T-helper 17 cell (primary cell): ENCODE data around the gene CRK. TPM values are rescaled to one million over a fixed set of nuclear protein-coding genes. Genes with fewer than 3 reads are reported as not detected.

ENCODE experiments used
- ATAC-seq: fragments of 150-1000 bp; cut with Tn5 transposase; 2 replicates; pipeline ENCODE4 v1.10.0; 2021; ENCODE audit warnings: mild to moderate bottlenecking, moderate library complexity
- DNase-seq, 3 donors: peaks; one replicate each; pipeline versions ENCODE4 v3.0.0 to v3.0.0-alpha.2; 2020 to 2021
- H3K9me3 ChIP-seq: one replicate; pipeline ENCODE4 v1.7.0; 2013; ENCODE audit warnings: low read length, mild to moderate bottlenecking; ENCODE audit not compliant: control insufficient read depth, poor library complexity, severe bottlenecking
- H3K27ac Mint-ChIP-seq: one replicate; pipeline ENCODE4 v1.8.0; 2022; ENCODE audit warnings: mild to moderate bottlenecking, moderate library complexity, mixed read lengths
- H3K27me3 Mint-ChIP-seq: one replicate; pipeline ENCODE4 v1.8.0; 2022; ENCODE audit warnings: mixed read lengths
- H3K36me3 Mint-ChIP-seq: one replicate; pipeline ENCODE4 v1.8.0; 2022; ENCODE audit warnings: low read depth, mixed read lengths
- H3K4me1 Mint-ChIP-seq: one replicate; pipeline ENCODE4 v1.8.0; 2022; ENCODE audit warnings: mild to moderate bottlenecking, mixed read lengths
- H3K4me3 Mint-ChIP-seq: one replicate; pipeline ENCODE4 v1.8.0; 2022; ENCODE audit warnings: mild to moderate bottlenecking, moderate library complexity, mixed read lengths
- total RNA-seq, 4 donors: library from RNA in 2 of 4; stranded (reverse) in 2 of 4; gene quantifications; one replicate each; pipeline ENCODE4 v1.2.3 and lab custom pipeline; 2022 to 2026

Gene CRK
- total RNA-seq = 10 to 100 TPM; 14.8 to 17.4 TPM
- 42.5 to 81.8 reads per million in 2 donors for total RNA-seq (lab: John Stamatoyannopoulos, UW)

DNA sequence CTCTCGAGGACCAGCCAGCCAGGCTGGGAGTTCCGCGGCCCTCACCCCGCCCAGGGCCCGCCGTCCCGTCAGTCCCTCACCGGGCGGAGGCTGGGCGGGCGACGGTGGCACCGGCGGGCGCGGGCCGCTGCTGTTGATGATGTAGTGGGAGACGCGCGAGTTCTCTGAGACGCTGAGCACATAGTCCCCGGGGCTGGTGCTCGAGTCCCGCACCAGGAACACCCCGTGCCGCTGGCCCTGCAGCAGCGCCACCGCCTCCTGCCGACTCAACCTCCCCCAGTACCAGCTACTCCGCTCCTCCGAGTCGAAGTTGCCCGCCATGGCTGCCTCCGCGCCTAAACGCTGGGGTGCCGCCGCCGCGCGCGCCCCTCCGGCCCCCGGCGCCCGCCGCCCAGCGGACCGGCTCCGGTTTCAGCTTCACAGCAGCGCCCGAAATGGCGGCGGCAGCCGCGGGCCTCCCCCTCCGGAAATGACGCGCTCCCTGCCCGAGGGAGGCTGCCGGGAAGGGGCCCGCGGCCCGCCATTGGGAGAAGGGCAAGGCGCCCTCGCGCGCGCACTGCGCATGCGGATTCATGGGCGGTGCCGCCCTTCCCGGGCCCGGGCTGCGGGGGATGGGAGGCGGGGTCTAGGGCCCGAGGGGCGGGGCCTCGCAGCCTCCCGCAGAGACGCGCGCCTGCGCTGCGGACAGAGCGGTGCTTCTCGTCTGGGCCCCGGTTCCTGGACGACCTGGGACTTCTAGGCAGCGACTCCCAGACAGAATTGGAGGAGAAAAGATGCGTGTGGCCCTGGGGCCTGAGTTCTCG, at the start of gene CRK:
CRK (minus strand) TSS at position 436 of the 803 bp plus-strand sequence; CDS start at position 321, 115 bp downstream.
- no peaks in the 10 kb centered on the region for H3K9me3 ChIP-seq
- DNase-seq (peak; percentile 99 to 100 (median 100)), ATAC-seq (peak; percentile 92)
- peak within 1 kb of the TSS; percentile 87 for H3K27ac Mint-ChIP-seq
- H3K27me3 Mint-ChIP-seq = no peaks in the 10 kb centered on the region
- H3K36me3 Mint-ChIP-seq = no peaks in the 10 kb centered on the region
- peak within 1 kb of the TSS; percentile 87 for H3K4me3 Mint-ChIP-seq
- peaks cover 32% of the 10 kb centered on the region for H3K4me1 Mint-ChIP-seq

DNA sequence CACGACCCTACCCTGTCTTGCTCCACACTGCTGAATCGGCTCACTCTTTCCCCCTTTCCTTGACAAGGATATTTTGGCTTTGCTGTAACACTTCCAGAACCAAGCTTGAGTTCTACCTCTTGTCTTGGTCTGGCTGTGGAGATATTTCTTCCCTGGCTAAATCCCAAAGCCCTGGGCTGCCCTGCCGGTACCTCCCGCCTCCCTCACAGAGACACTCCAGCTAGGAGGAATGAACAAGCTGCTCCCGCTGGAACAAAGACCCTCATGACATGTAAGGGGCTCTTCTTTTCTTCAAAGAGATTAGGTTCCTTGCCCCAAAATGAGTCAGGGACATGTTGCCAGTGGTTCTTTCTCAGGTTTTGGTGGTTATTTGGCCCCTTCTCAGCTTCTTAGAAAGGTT, 49.6 kb upstream of the CRK start:
- no peak overlapping the region for H3K4me3 Mint-ChIP-seq
- H3K27ac Mint-ChIP-seq = peak overlapping the region; percentile 71
- no peaks in the 10 kb centered on the region for H3K36me3 Mint-ChIP-seq
- H3K27me3 Mint-ChIP-seq = no peaks in the 10 kb centered on the region
- no peaks in the 10 kb centered on the region for H3K9me3 ChIP-seq
- no peak for DNase-seq
- H3K4me1 Mint-ChIP-seq = peaks cover 9% of the 10 kb centered on the region
- ATAC-seq = no peak

DNA sequence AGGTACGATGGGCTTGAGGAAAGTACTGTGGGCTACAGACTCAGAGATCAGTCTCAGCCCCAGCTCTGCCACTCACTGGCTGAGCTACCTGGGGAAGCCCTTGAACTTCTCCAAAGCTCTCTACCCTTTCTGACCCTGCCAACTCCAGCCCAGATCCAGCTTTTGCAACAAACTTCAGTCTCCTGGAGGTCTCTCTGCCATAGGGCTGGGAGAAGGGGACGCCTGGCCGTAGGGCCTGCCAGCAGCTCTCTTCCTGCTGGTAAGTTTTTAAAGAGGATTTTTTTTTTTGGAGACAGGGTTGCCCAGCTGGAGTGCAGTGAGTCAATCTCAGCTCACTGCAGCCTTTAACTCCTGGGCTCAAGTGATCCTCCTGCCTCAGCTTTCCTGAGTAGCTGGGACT, 48.8 kb upstream of the CRK start:
- Mint-ChIP-seq H3K27me3 (no peaks in the 10 kb centered on the region), H3K4me3 (no peak overlapping the region), H3K27ac (peak overlapping the region; percentile 71)

DNA sequence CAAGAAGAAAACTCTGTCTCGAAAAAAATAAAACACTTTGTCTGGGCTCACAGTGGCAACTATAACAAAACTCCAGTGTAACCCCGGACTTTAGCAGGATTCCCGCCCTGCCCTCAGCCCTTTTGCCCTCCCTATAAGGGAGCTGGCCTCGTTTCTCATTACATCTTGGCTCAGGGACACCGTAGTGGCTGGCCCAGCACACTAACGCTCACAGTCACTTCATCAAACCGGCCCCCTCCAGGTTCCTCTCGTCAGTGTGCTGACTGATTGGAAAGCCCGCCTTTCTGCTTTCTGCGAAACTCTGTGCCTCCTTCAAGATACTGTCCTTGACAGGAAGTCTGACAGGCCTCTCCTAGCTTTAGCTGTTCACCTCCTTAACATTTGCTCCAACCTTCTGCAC, 47.7 kb upstream of the CRK start:
- Mint-ChIP-seq H3K36me3 (no peaks in the 10 kb centered on the region), H3K27ac (no peak overlapping the region), H3K4me3 (no peak overlapping the region), H3K4me1 (peaks cover 2% of the 10 kb centered on the region), H3K27me3 (no peaks in the 10 kb centered on the region)
- ATAC-seq = no peak
- H3K9me3 ChIP-seq = no peaks in the 10 kb centered on the region
- DNase-seq = no peak

More for the DNA sequence above, 48.8 kb upstream of the CRK start:
- DNase-seq (no peak), ATAC-seq (no peak)
- Mint-ChIP-seq H3K4me1 (peaks cover 9% of the 10 kb centered on the region), H3K36me3 (no peaks in the 10 kb centered on the region)
- H3K9me3 ChIP-seq = no peaks in the 10 kb centered on the region

DNA sequence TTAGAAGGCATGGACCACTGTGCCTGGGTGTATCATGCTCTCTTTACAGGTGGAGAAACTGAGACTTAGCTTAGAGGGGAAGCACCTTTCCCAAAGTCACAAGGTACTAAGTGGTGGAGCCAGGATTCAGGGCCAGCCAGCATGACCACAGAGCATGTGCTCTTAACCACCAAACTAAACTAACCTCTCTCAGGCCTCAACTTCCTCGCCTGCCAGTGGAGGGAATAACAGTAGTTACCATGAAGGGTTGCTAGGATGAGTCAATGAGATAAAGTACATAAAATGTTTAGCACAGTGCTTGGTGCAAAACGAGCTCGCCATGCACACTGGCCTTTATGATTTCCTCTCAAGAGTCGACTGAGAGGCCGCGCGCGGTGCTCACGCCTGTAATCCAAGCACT, 42.8 kb upstream of the CRK start:
- H3K4me3 Mint-ChIP-seq = no peak overlapping the region
- DNase-seq (no peak), ATAC-seq (no peak)
- H3K36me3 Mint-ChIP-seq = peaks cover 3% of the 10 kb centered on the region
- no peaks in the 10 kb centered on the region for H3K9me3 ChIP-seq
- H3K27me3 Mint-ChIP-seq = no peaks in the 10 kb centered on the region
- no peaks in the 10 kb centered on the region for H3K4me1 Mint-ChIP-seq
- H3K27ac Mint-ChIP-seq = no peak overlapping the region

DNA sequence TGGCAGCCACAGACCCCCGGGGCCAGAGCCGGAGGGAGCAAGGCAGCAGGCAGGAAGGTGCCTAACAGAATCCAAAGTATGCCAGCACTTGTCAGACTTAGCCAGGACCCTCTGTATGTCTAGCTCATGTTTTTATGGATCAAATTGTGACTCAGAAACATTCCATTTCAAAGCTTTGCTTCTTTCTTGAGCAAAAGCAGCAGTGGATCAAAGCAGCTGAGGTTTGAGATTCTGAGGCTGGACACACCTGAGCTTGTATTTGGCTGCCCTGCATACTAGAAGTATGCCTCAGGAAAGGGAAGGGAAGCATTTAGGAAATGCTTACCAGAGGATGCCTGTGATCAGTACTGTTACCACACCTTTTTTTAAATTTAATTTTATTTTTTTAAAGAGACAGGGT, 42.2 kb upstream of the CRK start:
- ATAC-seq = no peak
- H3K9me3 ChIP-seq = no peaks in the 10 kb centered on the region
- no peak overlapping the region for H3K4me3 Mint-ChIP-seq
- peaks cover 3% of the 10 kb centered on the region for H3K36me3 Mint-ChIP-seq
- no peaks in the 10 kb centered on the region for H3K27me3 Mint-ChIP-seq
- DNase-seq = no peak
- no peaks in the 10 kb centered on the region for H3K4me1 Mint-ChIP-seq
- no peak overlapping the region for H3K27ac Mint-ChIP-seq

DNA sequence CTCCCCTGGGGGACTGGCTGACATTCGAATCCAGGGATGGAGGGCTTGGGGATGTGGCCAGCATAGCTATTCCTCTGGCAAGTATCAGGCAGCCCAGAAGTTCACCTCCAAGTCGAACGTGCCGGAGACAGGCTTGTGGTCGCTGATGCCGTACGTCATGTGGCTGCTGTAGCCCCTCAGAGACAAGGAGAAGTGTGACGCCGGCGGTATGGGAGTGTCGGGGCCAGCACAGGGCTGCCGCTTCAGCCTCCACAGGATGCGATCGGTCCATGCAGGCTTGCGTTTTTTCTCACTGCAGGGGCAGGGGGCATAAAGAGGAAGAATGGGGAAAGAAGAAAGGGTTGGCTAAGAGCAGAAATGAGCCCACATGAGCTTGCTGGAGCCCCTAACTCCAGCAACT, 41.8 kb upstream of the CRK start:
- no peak overlapping the region for H3K27ac Mint-ChIP-seq
- DNase-seq (no peak), ATAC-seq (no peak)
- no peak overlapping the region for H3K4me3 Mint-ChIP-seq
- peaks cover 3% of the 10 kb centered on the region for H3K36me3 Mint-ChIP-seq
- H3K27me3 Mint-ChIP-seq = no peaks in the 10 kb centered on the region
- no peaks in the 10 kb centered on the region for H3K4me1 Mint-ChIP-seq
- no peaks in the 10 kb centered on the region for H3K9me3 ChIP-seq

DNA sequence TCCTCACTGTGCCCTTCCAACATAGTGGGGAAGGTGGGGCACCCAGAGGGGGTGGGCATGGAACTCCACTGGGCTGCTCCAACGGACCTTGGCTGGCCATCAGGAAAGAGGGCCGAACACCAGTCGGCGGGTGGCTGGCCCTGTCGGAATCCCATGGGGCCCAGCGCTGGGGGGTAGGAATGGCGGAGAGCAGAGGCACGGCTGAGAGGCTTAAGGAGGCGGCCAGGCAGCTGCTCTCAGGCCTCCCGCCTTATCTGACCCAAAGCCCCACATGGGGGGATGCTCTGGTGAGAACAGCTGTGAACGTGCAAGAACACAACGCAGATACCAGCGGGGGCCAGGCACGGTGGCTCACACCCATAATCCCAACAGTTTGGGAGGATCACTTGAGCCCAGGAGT, 40.8 kb upstream of the CRK start:
- DNase-seq (no peak), ATAC-seq (no peak)
- H3K27me3 Mint-ChIP-seq = no peaks in the 10 kb centered on the region
- H3K4me3 Mint-ChIP-seq = no peak overlapping the region
- H3K27ac Mint-ChIP-seq = no peak overlapping the region
- peaks cover 4% of the 10 kb centered on the region for H3K4me1 Mint-ChIP-seq
- peaks cover 3% of the 10 kb centered on the region for H3K36me3 Mint-ChIP-seq
- H3K9me3 ChIP-seq = no peaks in the 10 kb centered on the region

DNA sequence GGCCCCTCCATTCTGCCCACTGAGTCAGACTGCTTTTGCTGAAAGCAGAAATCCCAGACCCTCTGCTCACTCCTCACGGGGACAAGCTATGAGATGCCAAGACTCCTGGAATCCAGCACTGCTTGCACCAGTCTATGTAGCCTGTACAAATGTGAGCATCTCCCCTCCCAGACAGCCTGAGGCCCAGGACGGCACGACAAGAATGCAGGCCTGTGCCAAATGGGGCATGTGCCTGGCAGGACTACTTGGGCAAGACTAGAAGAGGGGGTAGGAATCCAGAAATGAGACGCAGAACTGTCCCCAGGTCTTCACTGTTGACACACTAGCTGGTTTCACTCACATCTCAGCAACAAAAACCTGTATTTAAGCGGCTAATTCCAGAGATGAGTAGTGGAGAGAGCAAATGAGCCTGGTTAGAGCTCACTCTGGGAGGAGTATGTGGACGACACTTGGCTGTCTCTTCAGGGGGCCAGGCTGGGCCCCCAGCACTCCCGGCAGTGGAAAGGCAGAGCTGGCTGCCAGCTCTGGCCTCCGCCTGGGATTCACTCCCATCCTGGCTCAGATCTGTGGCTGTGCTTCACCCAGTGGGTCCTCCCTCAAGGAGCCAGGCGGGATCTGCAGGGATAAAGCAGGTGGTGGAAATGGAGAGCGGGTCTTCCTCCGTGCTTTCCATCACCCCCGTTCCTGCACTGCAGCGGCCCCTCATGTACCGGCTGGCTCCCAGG, 39.4 kb upstream of the CRK start:
- Mint-ChIP-seq H3K36me3 (peaks cover 3% of the 10 kb centered on the region), H3K4me1 (peaks cover 8% of the 10 kb centered on the region), H3K4me3 (no peak overlapping the region), H3K27me3 (no peaks in the 10 kb centered on the region), H3K27ac (peak overlapping the region; percentile 41)
- no peaks in the 10 kb centered on the region for H3K9me3 ChIP-seq
- DNase-seq (no peak), ATAC-seq (no peak)

DNA sequence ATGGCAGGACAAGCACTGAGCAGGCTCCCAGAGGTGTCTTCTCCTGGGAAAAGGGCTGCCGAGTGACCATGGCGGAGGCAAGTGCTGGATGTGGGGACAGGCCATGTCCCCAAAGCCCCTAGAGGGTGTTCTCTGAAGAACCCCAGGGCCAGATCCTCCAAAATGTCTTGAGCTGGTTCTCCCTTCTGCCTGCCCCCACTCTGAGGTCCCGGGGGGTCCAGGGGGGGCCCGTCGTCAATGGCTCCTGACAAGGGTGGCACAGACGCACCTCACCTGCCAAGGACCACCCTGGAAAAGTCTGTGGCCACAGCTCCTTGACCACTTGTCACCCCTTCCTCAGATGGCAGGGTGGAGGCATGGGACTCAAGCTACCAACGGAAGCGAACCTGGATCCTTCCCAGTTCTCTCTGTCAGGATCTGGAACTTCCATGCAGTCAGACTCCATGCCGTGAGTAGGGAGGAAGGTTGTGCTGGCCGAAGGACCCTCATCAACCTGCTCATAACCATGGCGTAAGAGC, 38.8 kb upstream of the CRK start:
- no peak for DNase-seq
- Mint-ChIP-seq H3K27ac (peak overlapping the region; percentile 41), H3K36me3 (peaks cover 3% of the 10 kb centered on the region), H3K4me3 (no peak overlapping the region), H3K27me3 (no peaks in the 10 kb centered on the region), H3K4me1 (peaks cover 10% of the 10 kb centered on the region)
- H3K9me3 ChIP-seq = no peaks in the 10 kb centered on the region
- ATAC-seq = no peak

DNA sequence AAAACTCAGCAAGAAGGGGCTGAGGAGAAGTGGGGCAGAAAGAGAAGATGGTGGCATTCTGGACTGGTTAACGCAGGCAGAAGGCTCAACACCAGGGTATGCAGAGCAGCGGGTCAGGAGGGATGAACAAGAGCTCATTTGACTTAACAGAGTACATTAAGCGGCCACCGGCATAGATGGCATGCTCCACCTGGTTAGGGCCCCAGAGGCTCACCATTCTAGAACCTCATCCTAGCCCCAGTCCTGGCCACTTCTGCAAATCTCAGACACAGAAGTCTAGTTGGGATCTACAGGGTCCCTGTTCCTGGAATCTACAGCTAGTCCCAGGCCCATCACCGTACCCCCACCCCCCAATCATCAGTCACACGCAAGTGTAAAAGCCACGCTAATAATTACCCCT, 38.2 kb upstream of the CRK start:
- DNase-seq (no peak), ATAC-seq (no peak)
- H3K27me3 Mint-ChIP-seq = no peaks in the 10 kb centered on the region
- H3K4me1 Mint-ChIP-seq = peaks cover 12% of the 10 kb centered on the region
- H3K36me3 Mint-ChIP-seq = peaks cover 3% of the 10 kb centered on the region
- H3K9me3 ChIP-seq = no peaks in the 10 kb centered on the region
- H3K4me3 Mint-ChIP-seq = peak overlapping the region; percentile 55
- no peak overlapping the region for H3K27ac Mint-ChIP-seq

DNA sequence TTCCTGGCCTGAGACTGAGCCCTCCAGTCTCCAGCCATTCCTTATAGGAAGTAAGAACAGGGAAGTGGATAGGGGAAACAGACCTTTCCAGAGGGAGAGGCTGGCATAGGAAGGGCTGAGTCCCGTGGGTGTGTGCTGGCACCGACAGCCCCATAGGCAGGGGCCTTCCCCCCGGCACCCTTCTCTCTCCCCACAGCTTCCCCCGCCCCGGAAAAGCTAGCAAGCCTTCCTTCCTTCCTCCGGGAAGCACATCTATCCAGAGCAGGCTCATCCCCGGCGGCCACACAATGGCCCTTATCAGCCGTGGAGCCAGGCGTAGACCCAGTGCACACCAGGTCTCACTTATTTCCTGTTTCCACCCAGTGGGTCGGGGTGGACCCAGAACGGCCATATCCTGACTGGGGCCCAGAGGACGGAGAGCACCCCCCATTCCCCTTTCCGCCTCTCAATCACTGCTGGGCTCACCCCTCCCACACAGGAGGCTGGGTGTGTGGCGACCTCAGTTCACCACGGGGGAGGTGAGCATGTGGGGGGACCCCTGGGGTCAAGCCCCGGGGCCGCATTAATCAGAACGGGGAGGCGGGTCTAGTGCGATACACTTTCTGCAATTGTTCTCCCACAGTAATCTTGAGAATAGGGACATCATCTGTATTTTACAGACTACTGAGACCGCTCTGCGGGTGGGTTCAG, 37.4 kb upstream of the CRK start:
- H3K9me3 ChIP-seq = no peaks in the 10 kb centered on the region
- H3K4me1 Mint-ChIP-seq = peaks cover 16% of the 10 kb centered on the region
- H3K27ac Mint-ChIP-seq = peak overlapping the region; percentile 81
- ATAC-seq = no peak
- no peak for DNase-seq
- no peaks in the 10 kb centered on the region for H3K27me3 Mint-ChIP-seq
- H3K4me3 Mint-ChIP-seq = peak overlapping the region; percentile 93
- peaks cover 3% of the 10 kb centered on the region for H3K36me3 Mint-ChIP-seq
